Transverse colon (tissue), 3 donors: Measurements from ENCODE around the gene ATG12.

ENCODE experiments used
- POLR2A ChIP-seq: fragments of 450-650 bp; IDR thresholded peaks from one replicate; pipeline ENCODE4 v1.6.1; 2016; ENCODE audit warnings: antibody characterized with exemption, mild to moderate bottlenecking, moderate library complexity
- TF ChIP-seq, protein P1 (sequence below), 5 experiments: fragments of 200-600 bp in 3 of 5; fragments of 450-650 bp in 2 of 5; sonication (generic) in 3 of 5; IDR thresholded peaks; 1 replicate in 2 of 5; 2 replicates in 3 of 5; pipeline ENCODE4 v1.5.1; 2016 to 2017; ENCODE audit warnings: antibody characterized with exemption in 5 of 5, inconsistent platforms in 3 of 5, mild to moderate bottlenecking in 2 of 5, moderate library complexity in 1 of 5

- TF ChIP-seq, protein P1, sequence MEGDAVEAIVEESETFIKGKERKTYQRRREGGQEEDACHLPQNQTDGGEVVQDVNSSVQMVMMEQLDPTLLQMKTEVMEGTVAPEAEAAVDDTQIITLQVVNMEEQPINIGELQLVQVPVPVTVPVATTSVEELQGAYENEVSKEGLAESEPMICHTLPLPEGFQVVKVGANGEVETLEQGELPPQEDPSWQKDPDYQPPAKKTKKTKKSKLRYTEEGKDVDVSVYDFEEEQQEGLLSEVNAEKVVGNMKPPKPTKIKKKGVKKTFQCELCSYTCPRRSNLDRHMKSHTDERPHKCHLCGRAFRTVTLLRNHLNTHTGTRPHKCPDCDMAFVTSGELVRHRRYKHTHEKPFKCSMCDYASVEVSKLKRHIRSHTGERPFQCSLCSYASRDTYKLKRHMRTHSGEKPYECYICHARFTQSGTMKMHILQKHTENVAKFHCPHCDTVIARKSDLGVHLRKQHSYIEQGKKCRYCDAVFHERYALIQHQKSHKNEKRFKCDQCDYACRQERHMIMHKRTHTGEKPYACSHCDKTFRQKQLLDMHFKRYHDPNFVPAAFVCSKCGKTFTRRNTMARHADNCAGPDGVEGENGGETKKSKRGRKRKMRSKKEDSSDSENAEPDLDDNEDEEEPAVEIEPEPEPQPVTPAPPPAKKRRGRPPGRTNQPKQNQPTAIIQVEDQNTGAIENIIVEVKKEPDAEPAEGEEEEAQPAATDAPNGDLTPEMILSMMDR (IDR thresholded peaks at IDR 0.05): peak; percentile 51 to 59 (median 53)
- TF ChIP-seq POLR2A: no peak
Observed at GRCh38 chr5:115838885-115839518, 2.4 kb downstream of the ATG12 start.
